Left kidney (tissue), 8 donors: ENCODE measurements around the gene MORC1. TPM values are rescaled to one million over a fixed set of nuclear protein-coding genes. Genes with fewer than 3 reads are reported as not detected.
A peak's percentile ranks its signal among the peaks of the same experiment; 100 is the strongest.
"Not testable (repeated sequence)": the region's sequence is repeated elsewhere in the genome, so short reads cannot be mapped to it uniquely, and the experiment has no call there.

Experiments
- DNase-seq: peaks from one replicate; pipeline ENCODE4 v3.0.0-alpha.2; 2013
- long read RNA-seq, 8 donors: transcript quantifications; one replicate each; lab custom pipeline, GENCODE V29; 2026
- polyA plus RNA-seq: library from polyadenylated mRNA; unstranded; fragments of 120-200 nt; gene quantifications from one replicate; pipeline ENCODE4 v1.2.1, GENCODE V29; 2013; ENCODE audit not compliant: insufficient read length

Gene MORC1, protein sequence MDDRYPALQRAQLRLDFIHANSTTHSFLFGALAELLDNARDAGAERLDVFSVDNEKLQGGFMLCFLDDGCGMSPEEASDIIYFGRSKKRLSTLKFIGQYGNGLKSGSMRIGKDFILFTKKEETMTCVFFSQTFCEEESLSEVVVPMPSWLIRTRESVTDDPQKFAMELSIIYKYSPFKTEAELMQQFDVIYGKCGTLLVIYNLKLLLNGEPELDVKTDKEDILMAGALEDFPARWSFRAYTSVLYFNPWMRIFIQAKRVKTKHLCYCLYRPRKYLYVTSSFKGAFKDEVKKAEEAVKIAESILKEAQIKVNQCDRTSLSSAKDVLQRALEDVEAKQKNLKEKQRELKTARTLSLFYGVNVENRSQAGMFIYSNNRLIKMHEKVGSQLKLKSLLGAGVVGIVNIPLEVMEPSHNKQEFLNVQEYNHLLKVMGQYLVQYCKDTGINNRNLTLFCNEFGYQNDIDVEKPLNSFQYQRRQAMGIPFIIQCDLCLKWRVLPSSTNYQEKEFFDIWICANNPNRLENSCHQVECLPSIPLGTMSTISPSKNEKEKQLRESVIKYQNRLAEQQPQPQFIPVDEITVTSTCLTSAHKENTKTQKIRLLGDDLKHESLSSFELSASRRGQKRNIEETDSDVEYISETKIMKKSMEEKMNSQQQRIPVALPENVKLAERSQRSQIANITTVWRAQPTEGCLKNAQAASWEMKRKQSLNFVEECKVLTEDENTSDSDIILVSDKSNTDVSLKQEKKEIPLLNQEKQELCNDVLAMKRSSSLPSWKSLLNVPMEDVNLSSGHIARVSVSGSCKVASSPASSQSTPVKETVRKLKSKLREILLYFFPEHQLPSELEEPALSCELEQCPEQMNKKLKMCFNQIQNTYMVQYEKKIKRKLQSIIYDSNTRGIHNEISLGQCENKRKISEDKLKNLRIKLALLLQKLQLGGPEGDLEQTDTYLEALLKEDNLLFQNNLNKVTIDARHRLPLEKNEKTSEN
- polyA plus RNA-seq = 0.57 TPM
- long read RNA-seq, donor 1 = 0 reads
- long read RNA-seq, donor 2 = 0 reads
- long read RNA-seq, donor 3 = 0 reads
- long read RNA-seq, donor 4 = 0 reads
- long read RNA-seq, donor 5 = 0 reads
- long read RNA-seq, donor 6 = 0 reads
- long read RNA-seq, donor 7 = 0 reads
- long read RNA-seq, donor 8 = 0 reads

DNA sequence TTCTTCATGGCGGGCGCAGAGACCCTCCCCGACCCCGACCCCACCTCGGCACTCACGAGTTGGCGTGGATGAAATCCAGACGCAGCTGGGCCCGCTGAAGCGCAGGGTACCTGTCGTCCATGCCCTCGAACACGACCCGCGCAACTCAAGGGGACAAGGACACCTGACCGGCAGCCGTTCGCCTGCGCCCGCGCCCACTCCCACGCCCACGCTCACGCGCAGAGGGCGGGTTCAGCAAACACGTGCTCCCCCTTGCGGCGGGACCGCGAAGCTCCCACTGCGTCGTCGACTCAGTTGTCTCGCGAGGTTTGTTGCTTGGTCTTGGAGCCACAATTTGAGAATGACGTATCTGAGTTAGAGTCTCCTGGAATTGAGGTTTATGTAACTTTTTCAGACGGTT is at the start of gene MORC1:
MORC1 (minus strand) TSS at position 196 of the 400 bp plus-strand sequence; CDS start at position 121, 75 bp downstream.
- DNase-seq = no peak

- DNase-seq = no peak
These were observed 48.0 kb upstream of the MORC1 start for GRCh38 chr3:109165905-109166304.

GRCh38 chr3:109161487-109162123 is 43.7 kb upstream of the MORC1 start:
- DNase-seq = no peak

- no peak for DNase-seq
These were observed 37.9 kb upstream of the MORC1 start for GRCh38 chr3:109155828-109156227.

DNA sequence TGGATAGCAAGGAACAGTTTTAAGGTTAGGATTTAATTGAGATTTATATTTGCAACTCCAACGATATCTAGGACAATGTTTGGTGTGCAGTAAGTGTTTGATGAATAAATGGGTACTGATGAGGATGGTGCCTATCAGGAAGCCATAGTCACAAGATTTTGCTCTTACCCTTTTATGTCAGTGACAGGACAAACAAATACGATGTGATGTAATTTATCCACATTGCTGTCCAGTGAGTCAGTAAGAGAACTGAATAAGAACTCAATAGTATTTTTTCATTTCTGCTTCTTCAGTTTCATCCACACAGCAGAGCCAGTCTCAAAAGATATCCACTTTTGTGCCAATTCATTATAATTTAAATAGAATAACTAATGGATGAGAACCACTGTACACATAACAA is 37.0 kb upstream of the MORC1 start:
- no peak for DNase-seq

DNA sequence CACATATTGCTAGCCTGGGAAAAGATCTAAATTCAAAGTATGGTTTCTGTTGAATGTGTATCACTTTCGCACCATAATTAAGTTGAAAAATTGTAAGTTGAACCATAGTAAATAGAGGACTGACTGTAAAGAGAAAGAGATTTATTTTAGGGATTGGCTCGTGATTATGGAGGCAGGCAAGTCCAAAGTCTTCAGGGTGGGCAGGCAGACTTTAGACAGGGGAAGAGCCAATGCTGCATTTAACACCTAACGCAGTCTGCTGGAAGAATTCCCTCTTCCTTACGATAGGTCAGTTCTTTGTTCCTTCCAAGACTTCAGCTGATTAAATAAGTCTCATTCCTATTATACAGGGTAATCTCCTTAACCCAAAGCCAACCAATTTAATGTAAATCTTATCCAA is 34.4 kb upstream of the MORC1 start:
- no peak for DNase-seq

- no peak for DNase-seq
These were observed 31.1 kb upstream of the MORC1 start for GRCh38 chr3:109149078-109149477.

GRCh38 chr3:109143646-109144045 is 25.7 kb upstream of the MORC1 start:
- DNase-seq = no peak

DNA sequence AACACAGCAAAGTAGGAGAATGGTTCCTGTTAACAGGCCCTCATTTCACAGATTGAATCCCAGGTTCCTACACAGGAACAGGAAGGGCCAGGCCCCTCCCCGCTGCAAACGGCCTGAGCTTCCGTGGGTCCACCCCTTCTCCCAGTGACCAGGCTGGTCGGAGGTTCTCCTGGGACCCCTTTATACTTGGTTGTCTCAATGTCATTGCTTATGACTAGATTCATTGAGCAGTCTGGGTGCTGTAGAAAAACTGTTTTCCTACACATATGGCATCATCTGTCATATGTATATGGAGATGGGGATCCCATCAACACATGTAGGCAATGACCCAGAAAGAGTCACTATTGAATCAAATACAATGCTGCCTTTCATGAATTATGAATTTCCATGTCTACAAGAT is 22.4 kb upstream of the MORC1 start:
- DNase-seq = no peak

- peak; percentile 77 for DNase-seq
These were observed 19.8 kb upstream of the MORC1 start for GRCh38 chr3:109137761-109138160.

DNA sequence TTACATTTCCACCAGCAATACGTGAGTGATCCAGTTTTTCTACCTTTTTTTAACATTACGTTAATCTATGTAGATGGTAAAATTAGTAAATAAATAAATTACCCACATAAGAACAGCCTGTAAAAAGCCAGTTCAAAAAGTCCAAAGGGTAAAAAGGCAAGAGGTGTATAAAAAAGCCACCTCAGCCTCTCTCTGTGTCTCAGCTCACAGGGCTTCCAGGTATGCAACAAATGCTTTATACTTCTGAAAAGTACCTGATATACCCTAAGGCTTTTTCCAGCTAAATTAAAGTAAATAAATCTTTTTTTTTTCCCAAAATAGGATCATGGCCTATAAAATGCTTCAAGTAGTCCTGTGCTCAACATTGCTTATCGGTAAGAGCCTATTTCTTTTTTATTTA is 18.6 kb upstream of the MORC1 start, which contains the start of gene C3orf85:
C3orf85 (plus strand) TSS at position 197 of the 400 bp plus-strand sequence; CDS start at position 326, 129 bp downstream.
- DNase-seq = no peak

GRCh38 chr3:109133474-109133816 is 15.5 kb upstream of the MORC1 start:
- not testable (repeated sequence) for DNase-seq

DNA sequence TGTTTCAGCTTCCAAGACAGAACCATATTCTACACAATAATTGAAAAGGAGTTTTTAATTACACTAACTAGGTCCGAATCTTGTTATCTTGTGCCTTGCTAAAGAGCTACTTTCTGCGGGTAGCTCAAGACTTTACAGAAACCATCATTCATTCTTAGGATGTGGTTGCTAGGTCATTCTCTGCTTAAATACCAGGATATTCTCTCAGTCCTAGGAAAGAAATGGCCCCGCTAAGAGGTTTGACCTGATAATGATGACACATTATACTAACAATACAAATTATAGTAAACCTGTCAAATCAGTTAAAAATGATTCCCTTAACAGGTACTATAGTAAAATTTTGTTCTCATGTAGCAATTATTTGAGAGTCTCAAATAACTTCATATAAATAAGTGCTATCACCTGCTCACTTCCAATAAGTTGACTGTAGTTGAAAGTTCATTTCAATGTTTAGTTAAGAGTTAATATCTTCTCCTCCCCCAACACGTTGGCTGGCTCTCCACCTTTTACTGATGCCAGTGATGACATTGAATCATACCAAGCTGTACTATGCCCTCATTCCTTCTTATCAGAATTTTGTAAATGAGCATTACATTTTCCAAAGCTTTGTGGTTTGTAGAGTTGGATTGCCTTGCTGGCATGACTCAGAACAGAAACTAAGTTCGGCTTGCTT is 15.0 kb upstream of the MORC1 start:
- no peak for DNase-seq

- DNase-seq = no peak
These were observed 13.3 kb upstream of the MORC1 start for GRCh38 chr3:109131276-109131675.

DNA sequence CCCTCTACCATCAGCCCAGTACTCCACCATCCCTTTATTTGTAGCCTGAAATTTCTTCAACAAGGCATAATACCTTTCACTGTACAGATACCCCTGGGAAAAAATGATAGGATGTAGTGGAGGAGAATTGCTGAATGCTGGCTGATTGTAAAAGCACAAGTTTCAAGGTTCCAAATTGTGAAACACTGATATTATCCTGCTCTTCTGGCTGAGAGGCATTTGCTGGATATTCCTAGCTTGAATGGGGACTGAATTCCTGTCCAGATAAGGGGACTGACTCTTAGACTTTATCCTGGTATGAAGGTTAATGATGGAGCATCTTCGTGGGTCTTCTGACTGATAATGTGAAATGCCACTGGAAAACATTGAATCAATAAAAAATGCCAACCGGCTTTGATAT is 9.6 kb upstream of the MORC1 start:
- DNase-seq = no peak

GRCh38 chr3:109125902-109126301 is 8.0 kb upstream of the MORC1 start:
- DNase-seq = no peak

DNA sequence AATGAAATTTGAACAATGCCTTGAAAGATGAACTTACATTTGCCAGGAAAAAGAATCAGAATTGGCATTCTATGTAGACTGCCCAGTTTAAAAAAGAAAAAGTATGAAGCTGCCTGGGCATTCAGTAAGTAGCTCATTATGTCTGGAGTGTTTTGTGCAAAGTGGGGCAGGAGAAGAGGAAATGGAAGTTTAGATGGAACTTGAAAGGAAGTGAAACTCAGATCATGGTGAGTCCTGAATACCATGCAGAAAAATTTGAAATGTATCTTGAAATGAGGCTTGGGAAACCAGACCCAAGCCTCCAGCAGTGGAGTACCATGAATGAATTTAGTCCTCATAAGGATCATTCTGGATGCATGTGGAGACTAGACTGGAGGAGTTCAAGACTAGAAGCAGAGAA is 4.8 kb upstream of the MORC1 start:
- no peak for DNase-seq

GRCh38 chr3:109118584-109118983 is 650 bp upstream of the MORC1 start:
- no peak for DNase-seq

DNA sequence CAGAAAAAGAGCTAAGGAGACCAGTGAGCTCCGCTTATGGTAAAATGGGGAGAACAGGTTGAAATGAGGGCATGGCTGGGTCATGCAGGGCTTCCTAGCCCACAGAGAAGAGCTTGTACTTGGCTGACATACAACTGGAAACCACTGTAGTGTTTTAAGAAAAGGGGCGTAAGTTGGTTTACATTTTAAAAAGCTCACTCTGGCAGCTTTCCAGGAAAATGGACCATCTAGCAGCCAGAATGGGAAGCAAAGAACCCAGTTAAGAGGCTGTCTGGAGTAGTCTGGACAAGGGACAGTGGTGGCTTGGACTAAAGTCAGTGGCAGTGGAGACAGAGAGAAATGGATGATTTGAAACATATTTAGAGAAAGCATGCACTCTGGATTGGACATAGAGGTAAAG is 1.9 kb downstream of the MORC1 start:
- no peak for DNase-seq

DNA sequence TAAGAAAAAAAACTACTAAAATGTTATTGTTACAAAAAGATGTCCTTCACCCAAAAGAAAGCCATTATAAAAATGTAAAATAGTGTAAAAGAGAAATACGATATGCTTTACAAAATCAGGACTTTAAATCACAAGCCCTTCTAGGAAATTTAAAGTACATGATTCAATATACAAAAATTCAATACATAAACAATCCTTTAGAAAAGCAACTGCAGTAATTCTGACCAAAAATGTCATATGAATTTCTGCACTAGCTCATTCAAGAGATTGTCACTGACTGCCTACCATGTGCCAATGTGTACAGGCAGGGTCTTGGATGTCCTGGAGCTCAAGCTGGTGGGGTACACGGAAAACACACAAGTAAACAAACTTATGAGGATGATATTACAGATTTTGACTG is 2.5 kb downstream of the MORC1 start:
- no peak for DNase-seq

GRCh38 chr3:109114746-109115145 is 3.2 kb downstream of the MORC1 start:
- no peak for DNase-seq
